Sigmoid colon (tissue), 7 donors: Measurements from ENCODE around the gene CTSW. TPM values are rescaled to one million over a fixed set of nuclear protein-coding genes. Genes with fewer than 3 reads are reported as not detected.
"Not testable (repeated sequence)": the region's sequence is repeated elsewhere in the genome, so short reads cannot be mapped to it uniquely, and the experiment has no call there.

Experiments
- DNase-seq: peaks from one replicate; pipeline ENCODE4 v3.0.0-alpha.2; 2019
- H3K27ac ChIP-seq, 4 donors: fragments of 200-600 bp; sonication (generic); one replicate each; pipeline ENCODE4 v1.5.1; 2016 to 2019; ENCODE audit warnings: mild to moderate bottlenecking in 1 of 4
- H3K27me3 ChIP-seq, 3 donors: fragments of 200-600 bp; sonication (generic); one replicate each; pipeline ENCODE4 v1.5.1; 2019; ENCODE audit warnings: mild to moderate bottlenecking in 1 of 3
- H3K36me3 ChIP-seq, 4 donors: fragments of 200-600 bp; sonication (generic); one replicate each; pipeline ENCODE4 v1.5.1; 2016 to 2019
- H3K4me1 ChIP-seq, 4 donors: fragments of 200-600 bp; sonication (generic); one replicate each; pipeline ENCODE4 v1.5.1; 2017 to 2019
- H3K4me3 ChIP-seq, 4 donors: fragments of 200-600 bp; sonication (generic); one replicate each; pipeline ENCODE4 v1.5.1; 2017 to 2019; ENCODE audit warnings: mild to moderate bottlenecking in 2 of 4, moderate library complexity in 1 of 4
- H3K9me3 ChIP-seq, 4 donors: fragments of 200-600 bp in 3 of 4; sonication (generic) in 3 of 4; one replicate each; pipeline versions ENCODE4 v1.5.1 to v1.6.1; 2013 to 2019
- EP300 ChIP-seq, 4 donors: sonication (generic); formaldehyde crosslinking; IDR thresholded peaks; one replicate each; pipeline ENCODE4 v1.6.1; 2017; ENCODE audit warnings: antibody characterized with exemption in 4 of 4
- POLR2A ChIP-seq, 2 donors: fragments of 450-650 bp; IDR thresholded peaks; one replicate each; pipeline ENCODE4 v1.6.1; 2016; ENCODE audit warnings: antibody characterized with exemption in 2 of 2, mild to moderate bottlenecking in 2 of 2, moderate library complexity in 2 of 2
- POLR2AphosphoS5 ChIP-seq, 4 donors: sonication (generic); formaldehyde crosslinking; IDR thresholded peaks; one replicate each; pipeline ENCODE4 v1.6.1; 2017; ENCODE audit warnings: antibody characterized with exemption in 4 of 4
- WGBS, 2 donors: extraction: QIAGEN DNeasy Blood & Tissue Kit; methylation state at CpG; one replicate each; pipeline ENCODE4 v1.1.7; 2013; 5-methylcytosine and 5-hydroxymethylcytosine counted together
- intact Hi-C: fragments of 100-400 bp; cut with DNase I; formaldehyde crosslinking; loops from one replicate; pipeline ENCODE4 v1.15.1; 2023
- polyA plus RNA-seq, 3 donors: library from polyadenylated mRNA; stranded (reverse); fragments of 200-250 nt; gene quantifications; one replicate each; pipeline ENCODE4 v1.2.3, GENCODE V29; 2013
- total RNA-seq, 4 donors: library from RNA; depleted of rRNA; stranded (reverse); fragments of >200 nt; gene quantifications; one replicate each; pipeline ENCODE4 v1.1.0, GENCODE V29; 2016
- TF ChIP-seq, protein P1 (sequence below), 4 experiments: fragments of 450-650 bp in 3 of 4; fragments of 200-600 bp in 1 of 4; IDR thresholded peaks; one replicate each; pipeline ENCODE4 v1.5.1; 2016 to 2019; ENCODE audit warnings: antibody characterized with exemption in 4 of 4, mild to moderate bottlenecking in 3 of 4, moderate library complexity in 2 of 4
- donor health status: healthy with polysubstance abuse.
- donor health status: Bipolar disorder and iron deficiency.
- donor health status: healthy.

Gene CTSW
- total and polyA plus RNA-seq, 7 donors = 0.82 to 3.1 (median 2.3) TPM; not detected in 4

DNA sequence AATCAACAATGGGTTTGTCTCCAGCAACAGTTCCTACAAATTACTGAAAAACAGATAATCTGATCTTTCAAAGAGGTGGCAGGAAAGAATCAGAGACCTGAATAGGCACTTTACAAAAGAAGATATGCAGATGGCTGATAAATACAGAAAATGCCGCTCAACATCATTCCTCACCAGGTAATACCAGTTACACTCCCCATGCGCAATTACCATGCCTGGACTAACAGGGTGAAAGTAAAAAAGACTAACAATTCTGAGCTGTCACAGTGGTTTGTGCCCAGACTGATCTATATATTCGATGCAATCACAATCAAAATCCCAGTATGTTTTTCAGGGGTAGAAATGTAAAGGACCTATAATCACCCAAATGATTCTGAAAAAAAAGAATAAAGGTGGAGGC lies 35.8 kb upstream of the CTSW start:
- H3K4me3 ChIP-seq = no peak overlapping the region
- DNase-seq = no peak
- H3K9me3 ChIP-seq = no peaks in the 10 kb centered on the region
- H3K27me3 ChIP-seq = no peaks in the 10 kb centered on the region
- no peaks in the 10 kb centered on the region for H3K36me3 ChIP-seq
- H3K4me1 ChIP-seq = no peaks in the 10 kb centered on the region
- intact Hi-C loops = no loop called here
- WGBS, 2 donors = 35 to 89% methylated on average over 3 of the region's 3 CpGs
- no peak overlapping the region for H3K27ac ChIP-seq
- TF ChIP-seq POLR2AphosphoS5 (IDR thresholded peaks at IDR 0.05) (no peak), POLR2A (IDR thresholded peaks at IDR 0.05) (no peak), EP300 (IDR thresholded peaks at IDR 0.05) (no peak)
- TF ChIP-seq, protein P1, sequence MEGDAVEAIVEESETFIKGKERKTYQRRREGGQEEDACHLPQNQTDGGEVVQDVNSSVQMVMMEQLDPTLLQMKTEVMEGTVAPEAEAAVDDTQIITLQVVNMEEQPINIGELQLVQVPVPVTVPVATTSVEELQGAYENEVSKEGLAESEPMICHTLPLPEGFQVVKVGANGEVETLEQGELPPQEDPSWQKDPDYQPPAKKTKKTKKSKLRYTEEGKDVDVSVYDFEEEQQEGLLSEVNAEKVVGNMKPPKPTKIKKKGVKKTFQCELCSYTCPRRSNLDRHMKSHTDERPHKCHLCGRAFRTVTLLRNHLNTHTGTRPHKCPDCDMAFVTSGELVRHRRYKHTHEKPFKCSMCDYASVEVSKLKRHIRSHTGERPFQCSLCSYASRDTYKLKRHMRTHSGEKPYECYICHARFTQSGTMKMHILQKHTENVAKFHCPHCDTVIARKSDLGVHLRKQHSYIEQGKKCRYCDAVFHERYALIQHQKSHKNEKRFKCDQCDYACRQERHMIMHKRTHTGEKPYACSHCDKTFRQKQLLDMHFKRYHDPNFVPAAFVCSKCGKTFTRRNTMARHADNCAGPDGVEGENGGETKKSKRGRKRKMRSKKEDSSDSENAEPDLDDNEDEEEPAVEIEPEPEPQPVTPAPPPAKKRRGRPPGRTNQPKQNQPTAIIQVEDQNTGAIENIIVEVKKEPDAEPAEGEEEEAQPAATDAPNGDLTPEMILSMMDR (IDR thresholded peaks at IDR 0.05) = no peak

DNA sequence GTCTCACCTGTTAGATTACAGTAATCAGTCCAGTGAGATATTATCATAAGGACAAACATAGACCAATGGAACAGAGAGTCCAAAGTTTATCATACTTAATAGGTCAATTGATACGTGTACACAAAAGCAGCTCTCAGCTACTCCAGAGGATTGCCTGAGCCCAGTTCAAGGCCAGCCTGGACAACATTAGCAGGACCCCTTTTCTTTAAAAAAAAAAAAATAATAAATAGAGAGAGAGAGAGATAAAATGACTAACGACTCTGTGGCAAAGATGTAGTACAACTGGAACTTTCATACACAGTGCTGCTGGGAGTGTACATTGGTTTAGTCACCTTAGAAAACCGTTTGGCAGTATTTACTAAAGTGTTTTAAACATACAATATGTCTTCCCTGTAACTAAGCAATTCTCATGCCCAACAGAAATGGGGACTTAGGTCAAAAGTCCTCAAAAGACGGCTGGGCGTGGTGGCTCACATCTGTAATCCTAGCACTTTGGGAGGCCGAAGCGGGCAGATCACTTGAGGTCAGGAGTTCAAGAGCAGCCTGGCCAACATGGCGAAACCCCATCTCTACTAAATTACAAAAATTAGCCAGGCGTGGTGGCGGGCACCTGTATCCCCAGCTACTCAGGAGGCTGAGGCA lies 35.3 kb upstream of the CTSW start:
- intact Hi-C loops = no loop called here
- Histone ChIP-seq H3K9me3 (no peaks in the 10 kb centered on the region), H3K4me1 (no peaks in the 10 kb centered on the region), H3K4me3 (no peak overlapping the region), H3K27me3 (no peaks in the 10 kb centered on the region), H3K36me3 (no peaks in the 10 kb centered on the region), H3K27ac (no peak overlapping the region)
- TF ChIP-seq POLR2A (IDR thresholded peaks at IDR 0.05) (no peak), EP300 (IDR thresholded peaks at IDR 0.05) (no peak), POLR2AphosphoS5 (IDR thresholded peaks at IDR 0.05) (no peak)
- TF ChIP-seq, protein P1 (IDR thresholded peaks at IDR 0.05) = no peak
- DNase-seq = no peak
- WGBS, 2 donors = 32 to 73% methylated on average over 10 of the region's 10 CpGs

DNA sequence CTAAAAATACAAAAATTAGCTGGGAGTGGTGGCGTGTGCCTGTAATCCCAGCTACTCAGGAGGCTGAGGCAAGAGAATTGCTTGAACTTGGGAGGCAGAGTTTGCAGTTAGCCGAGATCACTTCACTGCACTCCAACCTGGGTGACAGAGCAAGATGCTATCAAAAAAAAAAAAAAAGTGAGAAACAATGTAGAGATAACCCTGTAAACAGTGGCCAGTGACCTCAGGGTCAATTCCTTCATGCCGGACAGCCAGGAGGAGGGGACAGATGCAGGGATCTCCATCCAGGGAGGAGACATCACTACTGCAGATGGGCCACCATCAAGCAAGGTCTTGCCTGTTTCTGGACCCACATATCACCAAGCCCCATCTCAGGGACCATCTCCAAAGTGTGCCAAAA lies 31.9 kb upstream of the CTSW start:
- H3K4me1 ChIP-seq = peaks cover 0 to 5% (median 1%) of the 10 kb centered on the region in 4 donors
- DNase-seq = no peak
- peaks cover 0 to 6% (median 2%) of the 10 kb centered on the region in 4 donors for H3K9me3 ChIP-seq
- H3K4me3 ChIP-seq = no peak overlapping the region
- intact Hi-C loops = no loop called here
- no peak overlapping the region for H3K27ac ChIP-seq
- TF ChIP-seq POLR2A (IDR thresholded peaks at IDR 0.05) (no peak), POLR2AphosphoS5 (IDR thresholded peaks at IDR 0.05) (no peak), EP300 (IDR thresholded peaks at IDR 0.05) (no peak)
- TF ChIP-seq, protein P1 (IDR thresholded peaks at IDR 0.05) = no peak
- H3K36me3 ChIP-seq = peaks cover 2 to 22% (median 12%) of the 10 kb centered on the region in 4 donors
- H3K27me3 ChIP-seq = no peaks in the 10 kb centered on the region
- WGBS, 2 donors = 96% methylated on average over 3 of the region's 3 CpGs

DNA sequence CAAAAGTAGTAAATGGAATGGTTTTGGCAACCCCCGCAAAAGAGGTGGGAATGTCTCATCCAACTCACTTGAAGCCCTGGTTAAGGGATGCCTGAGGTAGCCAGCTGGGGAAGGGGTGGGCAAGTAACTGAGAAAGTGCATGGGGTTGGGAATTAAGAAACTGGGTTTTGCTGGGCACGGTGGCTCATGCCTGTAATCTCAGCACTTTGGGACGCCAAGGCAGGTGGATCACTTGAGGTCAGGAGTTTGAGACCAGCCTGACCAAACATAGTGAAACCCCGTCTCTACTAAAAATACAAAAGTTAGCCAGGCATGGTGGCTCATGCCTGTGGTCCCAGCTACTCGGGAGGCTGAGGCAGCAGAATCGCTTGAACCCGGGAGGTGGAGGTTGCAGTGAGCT lies 30.9 kb upstream of the CTSW start:
- WGBS, 2 donors = 68 to 71% methylated on average over 7 of the region's 7 CpGs

DNA sequence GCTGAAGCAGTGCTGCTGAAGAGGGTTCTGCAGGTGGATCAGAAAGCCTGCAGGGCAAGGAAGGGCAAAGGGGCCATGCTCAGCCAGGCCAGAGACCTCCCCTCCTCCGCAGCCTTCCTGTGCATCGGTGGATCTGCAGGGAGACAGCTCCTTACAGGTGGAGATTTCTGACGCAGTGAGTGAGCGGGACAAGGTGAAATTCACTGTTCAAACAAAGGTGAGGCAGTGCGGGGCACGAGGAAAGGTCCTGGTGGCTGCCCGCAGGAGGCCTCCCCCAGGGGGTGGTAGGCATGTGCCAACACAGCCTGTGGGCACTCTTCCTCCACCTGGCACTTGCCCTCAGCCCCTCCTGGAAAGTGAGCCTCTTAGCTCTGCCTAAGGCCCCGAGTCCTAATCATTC lies 30.3 kb upstream of the CTSW start:
- no peak for TF ChIP-seq POLR2A (IDR thresholded peaks at IDR 0.05)
- TF ChIP-seq EP300 (IDR thresholded peaks at IDR 0.05) = no peak
- TF ChIP-seq POLR2AphosphoS5 (IDR thresholded peaks at IDR 0.05) = no peak
- TF ChIP-seq, protein P1 (IDR thresholded peaks at IDR 0.05) = no peak
- no peak overlapping the region for H3K27ac ChIP-seq
- intact Hi-C loops = no loop called here
- H3K4me1 ChIP-seq = peaks cover 0 to 21% (median 16%) of the 10 kb centered on the region in 4 donors
- peaks cover 18 to 38% (median 28%) of the 10 kb centered on the region in 4 donors for H3K36me3 ChIP-seq
- no peaks in the 10 kb centered on the region for H3K27me3 ChIP-seq
- peaks cover 0 to 6% (median 2%) of the 10 kb centered on the region in 4 donors for H3K9me3 ChIP-seq
- DNase-seq = no peak
- WGBS, 2 donors = 39 to 76% methylated on average over 8 of the region's 8 CpGs
- H3K4me3 ChIP-seq = no peak overlapping the region

More for the DNA sequence above, 30.9 kb upstream of the CTSW start:
- H3K4me3 ChIP-seq, H3K9me3 ChIP-seq, H3K27ac ChIP-seq, intact Hi-C loops, DNase-seq, H3K27me3 ChIP-seq: not testable (repeated sequence)
- Histone ChIP-seq H3K4me1 (peaks cover 0 to 14% (median 10%) of the 10 kb centered on the region in 4 donors), H3K36me3 (peaks cover 11 to 32% (median 21%) of the 10 kb centered on the region in 4 donors)
